GM23338 (cell line): Measurements from ENCODE around the gene FAM9C. TPM values are rescaled to one million over a fixed set of nuclear protein-coding genes. Genes with fewer than 3 reads are reported as not detected.

Experiments used
- ATAC-seq: fragments of 200-7000 bp; cut with Tn5 transposase; 3 replicates; pipeline ENCODE4 v1.9.1; 2020
- DNase-seq: peaks from one replicate; pipeline ENCODE4 v3.0.0-alpha.2; 2015; ENCODE audit warnings: low spot score
- H2AFZ ChIP-seq: fragments of 200-600 bp; sonication (generic); 2 replicates; pipeline ENCODE4 v1.8.0; 2016; ENCODE audit warnings: antibody characterized with exemption, mild to moderate bottlenecking, moderate library complexity
- H3F3A ChIP-seq: fragments of 200-600 bp; sonication (generic); replicated peaks from 2 replicates; pipeline ENCODE4 v1.8.0; 2017; ENCODE audit warnings: antibody characterized with exemption, mixed run types, low read depth
- H3K27ac ChIP-seq: fragments of 200-600 bp; sonication (generic); 2 replicates; pipeline ENCODE4 v1.6.1; 2016; ENCODE audit warnings: low read depth
- H3K27me3 ChIP-seq: fragments of 200-600 bp; sonication (generic); 2 replicates; pipeline ENCODE4 v1.8.0; 2016; ENCODE audit warnings: mild to moderate bottlenecking, mixed run types, moderate library complexity; ENCODE audit not compliant: insufficient read depth
- H3K36me3 ChIP-seq: fragments of 200-600 bp; sonication (generic); 2 replicates; pipeline ENCODE4 v1.8.0; 2016; ENCODE audit warnings: mild to moderate bottlenecking; ENCODE audit not compliant: insufficient read depth
- H3K4me1 ChIP-seq: fragments of 200-600 bp; sonication (generic); 2 replicates; pipeline ENCODE4 v1.8.0; 2016; ENCODE audit warnings: mild to moderate bottlenecking, moderate library complexity; ENCODE audit not compliant: insufficient read depth
- H3K4me2 ChIP-seq: fragments of 200-600 bp; sonication (generic); 2 replicates; pipeline ENCODE4 v1.7.1; 2017; ENCODE audit warnings: mixed run types
- H3K4me3 ChIP-seq: fragments of 200-600 bp; sonication (generic); 2 replicates; pipeline ENCODE4 v1.6.1; 2016; ENCODE audit warnings: mixed run types
- H3K79me2 ChIP-seq: fragments of 200-600 bp; sonication (generic); replicated peaks from 2 replicates; pipeline ENCODE4 v1.8.0; 2017; ENCODE audit warnings: mild to moderate bottlenecking; ENCODE audit not compliant: insufficient read depth
- H3K9me2 ChIP-seq: fragments of 200-600 bp; sonication (generic); 2 replicates; pipeline ENCODE4 v1.8.0; 2017; ENCODE audit not compliant: insufficient read depth
- H4K20me1 ChIP-seq: fragments of 200-600 bp; sonication (generic); replicated peaks from 2 replicates; pipeline ENCODE4 v1.8.0; 2017; ENCODE audit warnings: mild to moderate bottlenecking; ENCODE audit not compliant: insufficient read depth
- H3K27ac Mint-ChIP-seq: 2 replicates; pipeline ENCODE4 v1.8.0; 2020; ENCODE audit warnings: inconsistent platforms, mild to moderate bottlenecking, moderate library complexity, mixed read lengths
- H3K27me3 Mint-ChIP-seq: 3 replicates; pipeline ENCODE4 v1.8.0; 2022; ENCODE audit warnings: low read depth, mild to moderate bottlenecking, moderate library complexity, mixed read lengths, inconsistent platforms; ENCODE audit not compliant: insufficient read depth, poor library complexity
- H3K36me3 Mint-ChIP-seq: 3 replicates; pipeline ENCODE4 v1.8.0; 2021; ENCODE audit warnings: low read depth, mild to moderate bottlenecking, inconsistent platforms, moderate library complexity, mixed read lengths
- H3K4me1 Mint-ChIP-seq: 3 replicates; pipeline ENCODE4 v1.8.0; 2020; ENCODE audit warnings: mild to moderate bottlenecking, inconsistent platforms, mixed read lengths
- H3K4me3 Mint-ChIP-seq: 3 replicates; pipeline ENCODE4 v1.8.0; 2021; ENCODE audit warnings: moderate library complexity, mild to moderate bottlenecking, inconsistent platforms, mixed read lengths
- H3K9me3 Mint-ChIP-seq: 3 replicates; pipeline ENCODE4 v1.8.0; 2020; ENCODE audit warnings: moderate library complexity, mild to moderate bottlenecking, inconsistent platforms, mixed read lengths
- CREB1 ChIP-seq: fragments of 250-450 bp; sonication (Bioruptor Pico); IDR thresholded peaks from 2 replicates; pipeline ENCODE4 v1.5.0; 2020; ENCODE audit warnings: low read depth, mild to moderate bottlenecking, moderate library complexity
- ETS1 ChIP-seq: IDR thresholded peaks from 2 replicates; pipeline ENCODE4 v1.6.1; 2016; ENCODE audit warnings: antibody characterized with exemption
- EZH2 ChIP-seq: fragments of 200-600 bp; sonication (generic); IDR thresholded peaks from one replicate; pipeline ENCODE4 v1.8.0; 2017; ENCODE audit warnings: antibody characterized with exemption, mild to moderate bottlenecking, low read depth; ENCODE audit not compliant: unreplicated experiment
- EZH2phosphoT487 ChIP-seq: fragments of 200-600 bp; sonication (generic); IDR thresholded peaks from one replicate; pipeline ENCODE4 v1.8.1; 2018; ENCODE audit warnings: antibody characterized with exemption; ENCODE audit not compliant: unreplicated experiment
- JUNB ChIP-seq: IDR thresholded peaks from one replicate; pipeline ENCODE4 v1.6.1; 2016; ENCODE audit warnings: antibody characterized with exemption; ENCODE audit not compliant: unreplicated experiment
- NANOG ChIP-seq: IDR thresholded peaks from 2 replicates; pipeline ENCODE4 v1.6.1; 2016; ENCODE audit warnings: antibody characterized with exemption, borderline replicate concordance
- POLR2AphosphoS5 ChIP-seq: IDR thresholded peaks from 2 replicates; pipeline ENCODE4 v1.6.1; 2016; ENCODE audit warnings: antibody characterized with exemption, low read depth
- REST ChIP-seq: IDR thresholded peaks from one replicate; pipeline ENCODE4 v1.6.1; 2018; ENCODE audit warnings: antibody characterized with exemption; ENCODE audit not compliant: unreplicated experiment
- STAT1 ChIP-seq: IDR thresholded peaks from one replicate; pipeline ENCODE4 v1.6.1; 2016; ENCODE audit warnings: antibody characterized with exemption; ENCODE audit not compliant: unreplicated experiment
- ZNF114 ChIP-seq: fragments of 250-450 bp; sonication (Bioruptor Pico); IDR thresholded peaks from 2 replicates; pipeline ENCODE4 v1.5.0; 2020; ENCODE audit warnings: mild to moderate bottlenecking, moderate library complexity
- ZNF331 ChIP-seq: fragments of 250-450 bp; sonication (Bioruptor Pico); IDR thresholded peaks from 2 replicates; pipeline ENCODE4 v1.5.0; 2020; ENCODE audit warnings: low read depth, mild to moderate bottlenecking, moderate library complexity
- ZNF462 ChIP-seq: fragments of 250-450 bp; sonication (Bioruptor Pico); IDR thresholded peaks from 2 replicates; pipeline ENCODE4 v1.5.0; 2020; ENCODE audit warnings: mild to moderate bottlenecking, moderate library complexity
- polyA plus RNA-seq: library from polyadenylated mRNA; unstranded; fragments of >200 nt; fragmentation: Nextera tagmentation; extraction: Ambion mirVana; gene quantifications from 2 replicates; pipeline ENCODE4 v1.2.1, GENCODE V29; 2016
- total RNA-seq: library from RNA; depleted of rRNA; stranded (reverse); fragments of >200 nt; shearing (Covaris generic); gene quantifications from 2 replicates; pipeline ENCODE4 v1.2.3, GENCODE V29; 2014

The FAM9C gene
- total and polyA plus RNA-seq, 2 experiments from 2014 or later = 0.08 TPM; not detected in 1

- no peak for TF ChIP-seq ZNF462
- no peak for TF ChIP-seq STAT1
Measured at GRCh38 chrX:13082206-13083065, 38.0 kb upstream of the FAM9C start (continued).

GRCh38 chrX:13081395-13082205 is 37.2 kb upstream of the FAM9C start:
- H3K9me2 ChIP-seq = no peaks in the 10 kb centered on the region
- H3K27ac ChIP-seq = no peak overlapping the region
- ATAC-seq (no peak), DNase-seq (no peak)
- H3K36me3 Mint-ChIP-seq = no peaks in the 10 kb centered on the region
- H3K4me3 ChIP-seq = no peak overlapping the region
- H3K36me3 ChIP-seq = no peaks in the 10 kb centered on the region
- H3K9me3 Mint-ChIP-seq = no peaks in the 10 kb centered on the region
- H2AFZ ChIP-seq = no peak overlapping the region
- no peak overlapping the region for H3K4me3 Mint-ChIP-seq
- no peak overlapping the region for H3K4me2 ChIP-seq
- H3K79me2 ChIP-seq = no peaks in the 10 kb centered on the region
- H4K20me1 ChIP-seq = no peaks in the 10 kb centered on the region
- H3K4me1 ChIP-seq = peaks cover 7% of the 10 kb centered on the region
- no peaks in the 10 kb centered on the region for H3K27me3 ChIP-seq
- H3K4me1 Mint-ChIP-seq = peaks cover 12% of the 10 kb centered on the region; the same call in 2 of the 3 replicates
- no peaks in the 10 kb centered on the region for H3F3A ChIP-seq
- H3K27me3 Mint-ChIP-seq = peaks cover 2% of the 10 kb centered on the region
- H3K27ac Mint-ChIP-seq = no peak overlapping the region
- TF ChIP-seq POLR2AphosphoS5 (no peak), STAT1 (no peak), NANOG (no peak), REST (no peak), ETS1 (no peak), ZNF331 (CRISPR knock-in tag) (no peak), EZH2phosphoT487 (no peak), CREB1 (CRISPR knock-in tag) (no peak), JUNB (no peak), ZNF114 (CRISPR knock-in tag) (no peak), EZH2 (no peak)
